IMR-90 (cell line): ENCODE measurements around the gene C5orf24. TPM values are rescaled to one million over a fixed set of nuclear protein-coding genes. Genes with fewer than 3 reads are reported as not detected.

Source experiments
- ATAC-seq: fragments of 200-7000 bp; cut with Tn5 transposase; 2 replicates; pipeline ENCODE4 v1.9.1; 2020; ENCODE audit warnings: low read depth, mild to moderate bottlenecking, moderate library complexity
- BruUV-seq: library from RNA; stranded (reverse); fragments of 400-500 nt; replicated peaks from 2 replicates; lab custom pipeline; 2021; lab: Mats Ljungman, UMichigan
- CTCF ChIA-PET: fragments of 300-600 bp; formaldehyde crosslinking; extraction: SDS; loops from one replicate; lab custom pipeline; 2021; ENCODE audit warnings: antibody characterized with exemption; lab: Yijun Ruan, JAX
- POLR2A ChIA-PET: fragments of 300-600 bp; sonication (Branson Sonifier 250); formaldehyde crosslinking; loops from one replicate; lab custom pipeline; 2022; ENCODE audit warnings: antibody characterized with exemption; ENCODE audit not compliant: unreplicated experiment; lab: Charles Lee
- DNase-seq: peaks from one replicate; pipeline ENCODE4 v3.0.0; 2013
- H2AFZ ChIP-seq: replicated peaks from 2 replicates; pipeline ENCODE3; 2013; ENCODE audit warnings: low read length, mild to moderate bottlenecking; ENCODE audit not compliant: poor library complexity
- H2AK5ac ChIP-seq: 2 replicates; pipeline ENCODE4 v1.6.1; 2013; ENCODE audit warnings: low read depth, low read length, inconsistent platforms
- H2AK9ac ChIP-seq: replicated peaks from 2 replicates; pipeline ENCODE3; 2013; ENCODE audit warnings: mild to moderate bottlenecking, low read depth, low read length, moderate library complexity; ENCODE audit not compliant: poor library complexity
- H2BK120ac ChIP-seq: 2 replicates; pipeline ENCODE4 v1.6.1; 2013; ENCODE audit warnings: low read depth, low read length, inconsistent platforms
- H2BK15ac ChIP-seq: 3 replicates; pipeline ENCODE4 v1.6.1; 2013; ENCODE audit warnings: low read depth, low read length, inconsistent platforms
- H2BK20ac ChIP-seq: 2 replicates; pipeline ENCODE4 v1.6.1; 2013; ENCODE audit warnings: low read depth, mild to moderate bottlenecking, inconsistent platforms, low read length, moderate library complexity
- H2BK5ac ChIP-seq: 2 replicates; pipeline ENCODE4 v1.6.1; 2013; ENCODE audit warnings: mild to moderate bottlenecking, low read depth, low read length, inconsistent platforms; ENCODE audit not compliant: poor library complexity, severe bottlenecking
- H3K14ac ChIP-seq: replicated peaks from 2 replicates; pipeline ENCODE4 v1.6.1; 2013; ENCODE audit warnings: low read depth, low read length, inconsistent platforms
- H3K18ac ChIP-seq: 2 replicates; pipeline ENCODE4 v1.6.1; 2013; ENCODE audit warnings: low read depth, low read length, control low read depth
- H3K23ac ChIP-seq: 2 replicates; pipeline ENCODE4 v1.6.1; 2013; ENCODE audit warnings: low read depth, low read length, inconsistent platforms
- H3K27ac ChIP-seq: 2 replicates; pipeline ENCODE4 v1.5.1; 2013; ENCODE audit warnings: mild to moderate bottlenecking, control low read depth, low read length; ENCODE audit not compliant: insufficient read depth
- H3K27me3 ChIP-seq: 2 replicates; pipeline ENCODE4 v1.6.1; 2013; ENCODE audit warnings: low read length; ENCODE audit not compliant: control insufficient read depth, insufficient read depth
- H3K36me3 ChIP-seq: 2 replicates; pipeline ENCODE4 v1.6.1; 2013; ENCODE audit warnings: low read length, mixed read lengths; ENCODE audit not compliant: control insufficient read depth, insufficient read depth
- H3K4ac ChIP-seq: 2 replicates; pipeline ENCODE4 v1.6.1; 2013; ENCODE audit warnings: low read depth, low read length, inconsistent platforms
- H3K4me1 ChIP-seq: 2 replicates; pipeline ENCODE4 v1.6.1; 2013; ENCODE audit warnings: low read length, mixed read lengths; ENCODE audit not compliant: control insufficient read depth, insufficient read depth
- H3K4me2 ChIP-seq: 2 replicates; pipeline ENCODE4 v1.6.1; 2013; ENCODE audit warnings: low read depth, mild to moderate bottlenecking, control low read depth, low read length, moderate library complexity
- H3K4me3 ChIP-seq: 2 replicates; pipeline ENCODE4 v1.5.1; 2013; ENCODE audit warnings: low read depth, mild to moderate bottlenecking, control low read depth, low read length, moderate library complexity; ENCODE audit not compliant: insufficient read depth
- H3K56ac ChIP-seq: 2 replicates; pipeline ENCODE4 v1.6.1; 2013; ENCODE audit warnings: low read length, inconsistent platforms; ENCODE audit not compliant: insufficient read depth; ENCODE audit errors: extremely low read depth
- H3K79me1 ChIP-seq, 2 experiments: 2 replicates each; pipeline ENCODE4 v1.6.1; 2013; ENCODE audit warnings: low read length in 2 of 2, inconsistent platforms in 1 of 2, low read depth in 1 of 2
- H3K9ac ChIP-seq: 2 replicates; pipeline ENCODE4 v1.6.1; 2013; ENCODE audit warnings: low read depth, low read length, control low read depth
- H3K9me1 ChIP-seq: 2 replicates; pipeline ENCODE4 v1.6.1; 2013; ENCODE audit warnings: low read length, inconsistent platforms; ENCODE audit not compliant: insufficient read depth
- H3K9me3 ChIP-seq: 2 replicates; pipeline ENCODE4 v1.6.1; 2013; ENCODE audit warnings: low read length; ENCODE audit not compliant: control insufficient read depth, insufficient read depth
- H4K20me1 ChIP-seq: 2 replicates; pipeline ENCODE4 v1.6.1; 2013; ENCODE audit warnings: low read length, inconsistent platforms; ENCODE audit not compliant: insufficient read depth
- H4K5ac ChIP-seq: 2 replicates; pipeline ENCODE4 v1.6.1; 2013; ENCODE audit warnings: mild to moderate bottlenecking, low read depth, low read length, control low read depth
- H4K8ac ChIP-seq, 2 experiments: 2 replicates each; pipeline ENCODE4 v1.6.1; 2013; ENCODE audit warnings: low read depth in 2 of 2, low read length in 2 of 2, control low read depth in 1 of 2, inconsistent platforms in 1 of 2
- H4K91ac ChIP-seq: 2 replicates; pipeline ENCODE4 v1.6.1; 2013; ENCODE audit warnings: low read depth, low read length, inconsistent platforms; ENCODE audit not compliant: insufficient read depth
- BHLHE40 ChIP-seq: fragments of 150-350 bp; IDR thresholded peaks from 2 replicates; pipeline ENCODE4 v1.6.1; 2016; ENCODE audit warnings: mild to moderate bottlenecking, low read depth, low read length
- CHD1 ChIP-seq: IDR thresholded peaks from 2 replicates; pipeline ENCODE4 v1.6.1; 2012; ENCODE audit warnings: low read depth, low read length, improper control_type of control experiment
- CTCF ChIP-seq: conservative IDR thresholded peaks from 2 replicates; pipeline ENCODE4 v1.5.1; 2012; ENCODE audit warnings: mild to moderate bottlenecking, low read depth, low read length, improper control_type of control experiment
- ELK1 ChIP-seq: fragments of 150-350 bp; IDR thresholded peaks from 2 replicates; pipeline ENCODE4 v1.6.1; 2016; ENCODE audit warnings: low read depth, mild to moderate bottlenecking, low read length, moderate library complexity, borderline replicate concordance
- MAFK ChIP-seq: IDR thresholded peaks from 2 replicates; pipeline ENCODE4 v1.6.1; 2012; ENCODE audit warnings: low read depth, low read length, improper control_type of control experiment
- MXI1 ChIP-seq: IDR thresholded peaks from 2 replicates; pipeline ENCODE4 v1.6.1; 2012; ENCODE audit warnings: low read depth, mild to moderate bottlenecking, low read length, moderate library complexity, borderline replicate concordance
- NFE2L2 ChIP-seq: fragments of 150-350 bp; IDR thresholded peaks from 2 replicates; pipeline ENCODE4 v1.6.1; 2016; ENCODE audit warnings: low read depth, mild to moderate bottlenecking, low read length
- POLR2A ChIP-seq: IDR thresholded peaks from 2 replicates; pipeline ENCODE4 v1.6.1; 2012; ENCODE audit warnings: mild to moderate bottlenecking, low read depth, low read length
- RAD21 ChIP-seq: IDR thresholded peaks from 2 replicates; pipeline ENCODE4 v1.6.1; 2012; ENCODE audit warnings: low read length, improper control_type of control experiment
- RCOR1 ChIP-seq: IDR thresholded peaks from 2 replicates; pipeline ENCODE4 v1.6.1; 2012; ENCODE audit warnings: mild to moderate bottlenecking, low read length, improper control_type of control experiment; ENCODE audit not compliant: insufficient replicate concordance
- RFX5 ChIP-seq: IDR thresholded peaks from 2 replicates; pipeline ENCODE4 v1.8.0; 2012; ENCODE audit warnings: low read depth, mild to moderate bottlenecking, low read length, moderate library complexity
- SMC3 ChIP-seq: fragments of 150-350 bp; IDR thresholded peaks from 2 replicates; pipeline ENCODE4 v1.6.1; 2016; ENCODE audit warnings: low read depth, mild to moderate bottlenecking, antibody characterized with exemption, low read length, moderate library complexity
- USF2 ChIP-seq: fragments of 150-350 bp; IDR thresholded peaks from 2 replicates; pipeline ENCODE4 v1.6.1; 2017; ENCODE audit warnings: mild to moderate bottlenecking, antibody characterized with exemption, low read length, low read depth
- whole genome bisulfite sequencing, 2 experiments: methylation state at CpG; one replicate each; pipeline versions ENCODE4 v1.1.5 to v1.1.7; 2013; ENCODE audit warnings: missing lambda C conversion rate in 2 of 2; ENCODE audit not compliant: insufficient read length in 1 of 2; ENCODE audit errors: extremely low coverage in 2 of 2; 5-methylcytosine and 5-hydroxymethylcytosine counted together
- dilution Hi-C: fragments of 300-500 bp; cut with HindIII; formaldehyde crosslinking; loops from one replicate; pipeline ENCODE4 v1.14.3; 2018; ENCODE audit warnings: low sequenced_read_pairs; ENCODE audit not compliant: unreplicated experiment
- in situ Hi-C: fragments of 300-500 bp; cut with MboI; formaldehyde crosslinking; loops from 3 replicates; pipeline ENCODE4 v1.14.3; 2019; ENCODE audit warnings: low sequenced_read_pairs, inconsistent platforms, mixed read lengths
- intact Hi-C: fragments of 100-400 bp; cut with micrococcal nuclease; formaldehyde crosslinking; loops from 2 replicates; pipeline ENCODE4 v1.10.0; 2022
- polyA plus RNA-seq, 3 experiments: library from polyadenylated mRNA; depleted of rRNA; stranded (reverse); fragments of >200 nt; gene quantifications; 2 replicates each; pipeline ENCODE4 v1.2.3, GENCODE V29; 2012; ENCODE audit warnings: low replicate concordance in 1 of 3
- total RNA-seq: library from RNA; depleted of rRNA; stranded (reverse); fragments of >200 nt; gene quantifications from 2 replicates; pipeline ENCODE4 v1.2.3, GENCODE V29; 2012

Gene C5orf24
- total and polyA plus RNA-seq, 2 of the 4 experiments (the other 2 are of a cell fraction) = 29.8 to 44.9 TPM

GRCh38 chr5:134874831-134875655 is 29.3 kb downstream of the C5orf24 start:
- peak overlapping the region; percentile 89 for H2AK5ac ChIP-seq
- H3K23ac ChIP-seq = peak overlapping the region; percentile 69
- H3K9ac ChIP-seq = peak overlapping the region; percentile 97
- dilution Hi-C loops = no loop called here
- H3K27ac ChIP-seq = peak overlapping the region; percentile 99
- H2BK20ac ChIP-seq = peak overlapping the region; percentile 16
- ATAC-seq (peak; percentile 70), DNase-seq (peak; percentile 88)
- ChIA-PET POLR2A (interaction anchor here (1.3 kb wide), 1 partner anchor 10 kb away, joined by 5 read pairs; no protein-coding TSS in a partner anchor), CTCF (no interaction called here)
- in situ Hi-C loops = no loop called here
- peak overlapping the region; percentile 10 for H3K18ac ChIP-seq
- peak overlapping the region; percentile 85 for H3K56ac ChIP-seq
- H3K79me1 ChIP-seq = peaks cover 24 to 53% of the 10 kb centered on the region in 2 experiments
- H2BK5ac ChIP-seq = peak overlapping the region; percentile 98
- no peaks in the 10 kb centered on the region for H3K9me3 ChIP-seq
- H4K91ac ChIP-seq = peak overlapping the region; percentile 93
- peak overlapping the region; percentile 81 for H3K4me3 ChIP-seq
- no TSS peak for BruUV-seq
- peak overlapping the region; percentile 83 for H2AK9ac ChIP-seq
- H3K36me3 ChIP-seq = peaks cover 3% of the 10 kb centered on the region
- intact Hi-C loops = loop anchor here (2.0 kb wide), 1 partner anchor 30 kb away; the partner anchor contains the start of gene PCBD2
- H4K20me1 ChIP-seq = peaks cover 12% of the 10 kb centered on the region; the same call in 1 of the 2 replicates
- peak overlapping the region; percentile 86 for H4K5ac ChIP-seq
- H3K27me3 ChIP-seq = no peaks in the 10 kb centered on the region
- peak overlapping the region; percentile 86 for H2BK120ac ChIP-seq
- H2AFZ ChIP-seq = peak overlapping the region; percentile 99
- peak overlapping the region; percentile 98 for H3K4me2 ChIP-seq
- peak overlapping the region; percentile 8; the same call in 1 of the 3 replicates for H2BK15ac ChIP-seq
- peaks cover 5% of the 10 kb centered on the region; the same call in 1 of the 2 replicates for H3K4me1 ChIP-seq
- peak overlapping the region; percentile 71 for H3K14ac ChIP-seq
- peak overlapping the region; percentile 89 for H3K4ac ChIP-seq
- 3% methylated on average over 9 of the region's 20 CpGs; no CpG with 5 or more reads in 1 of the 2 experiments for WGBS, 2 experiments
- H4K8ac ChIP-seq = peak overlapping the region; percentile 99 to 100
- H3K9me1 ChIP-seq = peaks cover 12% of the 10 kb centered on the region; the same call in 1 of the 2 replicates
- TF ChIP-seq RFX5 (no peak), ELK1 (no peak), CTCF (no peak), RAD21 (no peak), MXI1 (peak; percentile 56; the same call in 1 of the 2 replicates), SMC3 (no peak), CHD1 (0 out of 2 replicates have a peak, but pooled peaks have one; percentile 65), RCOR1 (no peak), BHLHE40 (no peak), MAFK (no peak), NFE2L2 (no peak), USF2 (no peak), POLR2A (peak; percentile 58)
